BJ (cell line): Measurements from ENCODE around the gene CFAP119. TPM values are rescaled to one million over a fixed set of nuclear protein-coding genes. Genes with fewer than 3 reads are reported as not detected.

Source experiments
- CTCF ChIA-PET: fragments of 350-600 bp; formaldehyde crosslinking; extraction: SDS; loops from one replicate; lab custom pipeline; 2021; ENCODE audit warnings: antibody characterized with exemption, inconsistent platforms; lab: Yijun Ruan, JAX
- POLR2A ChIA-PET: fragments of 300-600 bp; sonication (Branson Sonifier 250); formaldehyde crosslinking; extraction: SDS; loops from one replicate; lab custom pipeline; 2021; ENCODE audit warnings: antibody characterized with exemption; lab: Charles Lee
- DNase-seq: peaks from one replicate; pipeline ENCODE4 v3.0.0-alpha.2; 2011; ENCODE audit warnings: low read depth
- H3K27me3 ChIP-seq: 2 replicates; pipeline ENCODE4 v1.6.0; 2011; ENCODE audit warnings: low read length; ENCODE audit not compliant: control insufficient read depth, insufficient read depth
- H3K36me3 ChIP-seq: 2 replicates; pipeline ENCODE4 v1.5.1; 2011; ENCODE audit warnings: low read length; ENCODE audit not compliant: control insufficient read depth, insufficient read depth
- H3K4me3 ChIP-seq: 2 replicates; pipeline ENCODE4 v1.5.1; 2011; ENCODE audit warnings: low read depth, mild to moderate bottlenecking, control low read depth, low read length
- CTCF ChIP-seq: IDR thresholded peaks from 2 replicates; pipeline ENCODE4 v1.5.1; 2011; ENCODE audit warnings: low read depth, mild to moderate bottlenecking, control low read depth, inconsistent platforms, low read length, moderate library complexity; ENCODE audit not compliant: insufficient read depth
- polyA plus RNA-seq: library from polyadenylated mRNA; depleted of rRNA; stranded (reverse); fragments of >200 nt; gene quantifications from 2 replicates; pipeline ENCODE4 v1.2.3, GENCODE V29; 2011

The CFAP119 gene
- polyA plus RNA-seq, 1 experiment = 4.7 TPM

- H3K36me3 ChIP-seq = peaks cover 45% of the 10 kb centered on the region
- no peak overlapping the region for H3K4me3 ChIP-seq
- ChIA-PET CTCF (no interaction called here), POLR2A (no interaction called here)
- DNase-seq = no peak
- no peaks in the 10 kb centered on the region for H3K27me3 ChIP-seq
- no peak for TF ChIP-seq CTCF
Observed at GRCh38 chr16:30737794-30738648, 23.8 kb downstream of the CFAP119 start.

- DNase-seq = no peak
- no peak for TF ChIP-seq CTCF
- CTCF ChIA-PET = no interaction called here
- no peak overlapping the region for H3K4me3 ChIP-seq
- peaks cover 46% of the 10 kb centered on the region for H3K36me3 ChIP-seq
- H3K27me3 ChIP-seq = no peaks in the 10 kb centered on the region
- POLR2A ChIA-PET = no interaction called here
Observed at GRCh38 chr16:30736995-30737793, 24.7 kb downstream of the CFAP119 start.

GRCh38 chr16:30731411-30731810 is 30.5 kb downstream of the CFAP119 start:
- no peak for DNase-seq
- ChIA-PET POLR2A (no interaction called here), CTCF (no interaction called here)
- H3K36me3 ChIP-seq = peaks cover 35% of the 10 kb centered on the region
- no peaks in the 10 kb centered on the region for H3K27me3 ChIP-seq
- no peak for TF ChIP-seq CTCF
- H3K4me3 ChIP-seq = no peak overlapping the region

- Histone ChIP-seq H3K4me3 (no peak overlapping the region), H3K27me3 (no peaks in the 10 kb centered on the region), H3K36me3 (peaks cover 30% of the 10 kb centered on the region)
- CTCF ChIA-PET = no interaction called here
- no peak for TF ChIP-seq CTCF
- DNase-seq = no peak
- POLR2A ChIA-PET = no interaction called here
Observed at GRCh38 chr16:30728899-30729672, 32.8 kb downstream of the CFAP119 start.

DNA sequence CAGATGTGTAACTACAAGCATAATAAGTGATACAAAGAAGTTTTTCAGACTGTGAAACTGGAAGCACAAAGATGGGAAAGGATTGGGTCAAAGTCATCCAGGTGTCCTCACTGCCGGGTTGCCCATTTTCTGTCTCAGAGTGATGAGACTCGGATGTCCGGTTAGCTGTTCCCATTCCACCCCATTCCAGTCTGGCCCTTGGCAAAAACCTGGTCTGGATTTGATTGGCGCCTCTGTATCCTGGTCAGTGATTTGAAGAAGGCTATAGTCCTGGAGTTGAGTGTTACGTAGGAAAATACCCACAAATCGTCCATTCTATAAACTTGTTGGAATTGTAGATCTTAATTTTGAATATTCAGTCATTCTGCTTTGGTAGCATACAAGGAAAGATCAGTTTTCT is 33.5 kb downstream of the CFAP119 start:
- TF ChIP-seq CTCF = no peak
- Histone ChIP-seq H3K27me3 (no peaks in the 10 kb centered on the region), H3K4me3 (no peak overlapping the region), H3K36me3 (peaks cover 30% of the 10 kb centered on the region)
- no peak for DNase-seq
- ChIA-PET CTCF (no interaction called here), POLR2A (no interaction called here)
